ENCODE measurements around the gene MEP1A. TPM values are rescaled to one million over a fixed set of nuclear protein-coding genes. Genes with fewer than 3 reads are reported as not detected.

MEP1A gene
- total RNA-seq, 2 donors from 2014 or later: 38.0 to 207 TPM

DNA sequence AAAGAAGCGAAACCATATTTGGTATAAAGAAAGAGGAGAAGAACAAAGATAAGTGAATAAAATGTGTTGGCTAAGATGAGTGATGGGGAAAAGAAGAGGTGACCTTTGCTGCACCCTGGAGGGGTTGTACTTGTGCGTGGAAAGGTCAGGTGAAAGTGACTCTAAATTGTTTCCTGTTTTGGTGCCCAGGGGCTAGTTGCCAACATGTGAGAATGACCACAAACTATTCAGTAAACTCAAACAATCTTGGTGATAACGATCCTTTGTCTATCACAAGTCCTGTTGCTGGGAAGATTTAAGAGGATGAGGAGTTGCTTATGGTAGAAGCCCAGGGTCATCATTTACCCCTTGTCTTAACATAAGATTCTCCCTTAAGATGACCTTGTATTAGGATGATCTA lies 70.6 kb downstream of the MEP1A start:
- Histone ChIP-seq H3K27me3 (no peaks in the 10 kb centered on the region), H3K4me3 (no peak overlapping the region), H3K4me1 (no peaks in the 10 kb centered on the region), H3K27ac (no peak overlapping the region), H3K9ac (ENCODE audit: low read depth in 2 of 2, low read length in 2 of 2) (no peak overlapping the region), H3K36me3 (no peaks in the 10 kb centered on the region), H3K9me3 (no peaks in the 10 kb centered on the region)
- TF ChIP-seq CTCF (IDR thresholded peaks at IDR 0.05): no peak
- no peak for DNase-seq
- intact Hi-C loops (cut with DNase I): no loop called here

- Histone ChIP-seq H3K9me3 (no peaks in the 10 kb centered on the region), H3K27me3 (no peaks in the 10 kb centered on the region), H3K36me3 (no peaks in the 10 kb centered on the region), H3K27ac (no peak overlapping the region), H3K4me1 (no peaks in the 10 kb centered on the region), H3K4me3 (no peak overlapping the region), H3K9ac (ENCODE audit: low read depth in 2 of 2, low read length in 2 of 2) (no peak overlapping the region)
- intact Hi-C loops (cut with DNase I): no loop called here
- no peak for DNase-seq
- TF ChIP-seq CTCF (IDR thresholded peaks at IDR 0.05): no peak
Measured at GRCh38 chr6:46865221-46865620, 72.0 kb downstream of the MEP1A start.

DNA sequence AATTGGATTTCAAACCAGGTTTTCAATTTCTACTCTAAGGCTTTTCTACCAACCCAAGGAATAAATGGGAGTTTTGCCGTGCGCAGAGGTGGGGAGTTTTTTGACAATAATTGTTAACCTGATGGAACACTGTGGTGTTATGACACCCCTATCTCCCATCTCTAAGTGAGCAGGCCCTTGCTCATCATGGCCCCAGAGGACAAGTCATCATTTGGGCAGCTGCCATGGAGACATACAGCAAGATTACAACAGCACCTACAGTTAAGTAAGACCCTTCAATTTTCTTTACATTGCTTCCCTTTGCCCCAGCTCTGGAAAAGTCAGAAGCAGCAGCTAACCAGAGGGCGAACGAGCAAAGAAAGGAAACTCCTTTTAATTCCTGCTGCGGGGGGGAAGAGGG lies 74.2 kb downstream of the MEP1A start:
- no peak for TF ChIP-seq CTCF (IDR thresholded peaks at IDR 0.05)
- no peak for DNase-seq
- Histone ChIP-seq H3K4me1 (no peaks in the 10 kb centered on the region), H3K27ac (no peak overlapping the region), H3K9me3 (no peaks in the 10 kb centered on the region), H3K4me3 (no peak overlapping the region), H3K27me3 (no peaks in the 10 kb centered on the region), H3K36me3 (no peaks in the 10 kb centered on the region), H3K9ac (ENCODE audit: low read depth in 2 of 2, low read length in 2 of 2) (no peak overlapping the region)
- intact Hi-C loops (cut with DNase I): no loop called here

- DNase-seq: peak; percentile 25
- H3K4me1 ChIP-seq: no peaks in the 10 kb centered on the region
- no peaks in the 10 kb centered on the region for H3K9me3 ChIP-seq
- H3K4me3 ChIP-seq: no peak overlapping the region
- no peaks in the 10 kb centered on the region for H3K36me3 ChIP-seq
- H3K9ac ChIP-seq (ENCODE audit: low read depth in 2 of 2, low read length in 2 of 2): no peak overlapping the region
- intact Hi-C loops (cut with DNase I): no loop called here
- no peak for TF ChIP-seq CTCF (IDR thresholded peaks at IDR 0.05)
- H3K27me3 ChIP-seq: no peaks in the 10 kb centered on the region
- H3K27ac ChIP-seq: no peak overlapping the region
Measured at GRCh38 chr6:46876126-46876525, 82.9 kb downstream of the MEP1A start.

DNA sequence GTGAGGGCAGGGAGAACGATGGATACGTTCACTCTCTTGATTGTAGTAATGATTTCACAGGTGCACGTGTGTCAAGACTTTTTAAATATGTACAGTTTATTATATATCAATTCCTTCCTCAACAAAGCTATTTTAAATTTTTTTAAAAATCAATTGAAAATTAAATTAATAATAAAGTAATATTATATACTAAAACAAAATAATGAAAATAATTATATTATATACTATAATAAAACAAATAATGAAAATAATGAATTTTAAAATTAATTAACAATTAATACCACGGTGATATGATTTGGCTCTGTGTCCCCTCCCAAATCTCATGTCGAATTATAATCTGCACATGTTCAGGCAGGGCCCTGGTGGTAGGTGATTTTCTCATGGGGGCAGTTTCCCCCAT lies 85.8 kb downstream of the MEP1A start:
- H3K9ac ChIP-seq (ENCODE audit: low read depth in 2 of 2, low read length in 2 of 2): no peak overlapping the region
- H3K36me3 ChIP-seq: no peaks in the 10 kb centered on the region
- H3K27ac ChIP-seq: no peak overlapping the region
- H3K27me3 ChIP-seq: no peaks in the 10 kb centered on the region
- DNase-seq: no peak
- no peaks in the 10 kb centered on the region for H3K9me3 ChIP-seq
- no peak overlapping the region for H3K4me3 ChIP-seq
- intact Hi-C loops (cut with DNase I): no loop called here
- TF ChIP-seq CTCF (IDR thresholded peaks at IDR 0.05): no peak
- no peaks in the 10 kb centered on the region for H3K4me1 ChIP-seq

DNA sequence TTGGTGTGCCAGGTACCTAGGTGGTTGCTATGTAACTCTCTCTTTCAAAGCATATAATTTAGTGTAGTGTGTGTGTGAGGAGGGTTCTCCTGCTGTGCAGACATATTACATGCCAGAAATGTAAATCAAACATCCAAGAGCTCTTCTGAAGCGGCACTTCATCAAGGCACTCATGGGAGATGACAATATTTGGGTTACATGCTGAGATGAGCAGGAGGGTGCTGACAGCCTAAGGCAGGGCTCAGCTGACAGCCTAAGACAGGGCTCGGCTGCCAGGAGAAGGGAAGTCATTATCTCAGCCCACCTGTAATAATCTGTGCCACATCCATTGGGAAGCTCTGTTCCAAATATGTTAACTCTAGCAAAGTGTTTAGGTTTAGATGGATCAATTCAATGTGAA lies 89.5 kb downstream of the MEP1A start:
- intact Hi-C loops (cut with DNase I): no loop called here
- no peaks in the 10 kb centered on the region for H3K9me3 ChIP-seq
- no peak for DNase-seq
- no peak for TF ChIP-seq CTCF (IDR thresholded peaks at IDR 0.05)
- no peak overlapping the region for H3K4me3 ChIP-seq
- no peak overlapping the region for H3K9ac ChIP-seq (ENCODE audit: low read depth in 2 of 2, low read length in 2 of 2)
- H3K36me3 ChIP-seq: no peaks in the 10 kb centered on the region
- no peaks in the 10 kb centered on the region for H3K27me3 ChIP-seq
- H3K4me1 ChIP-seq: no peaks in the 10 kb centered on the region
- no peak overlapping the region for H3K27ac ChIP-seq

Data from colonic mucosa (tissue), 4 donors.